GM12892 (cell line): ENCODE measurements around the gene DHRS1.

Experiments used
- POLR2A ChIP-seq: IDR thresholded peaks from 2 replicates; pipeline ENCODE4 v1.6.1; 2011; ENCODE audit warnings: low read depth, low read length, control low read depth
- POLR2AphosphoS5 ChIP-seq: IDR thresholded peaks from 2 replicates; pipeline ENCODE4 v1.6.1; 2011; ENCODE audit warnings: low read depth, low read length, control low read depth

GRCh38 chr14:24312736-24313507 lies 13.3 kb upstream of the DHRS1 start:
- TF ChIP-seq POLR2AphosphoS5 (0 out of 2 replicates have a peak, but pooled peaks have one; percentile 24), POLR2A (no peak)
